ENCODE measurements around the gene CCDC28B.
"Not testable (repeated sequence)": the region's sequence is repeated elsewhere in the genome, so short reads cannot be mapped to it uniquely, and the experiment has no call there.

Gene CCDC28B

GRCh38 chr1:32200226-32201010, at the start of gene CCDC28B:
Gene CCDC28B, plus strand, starts transcription at chr1:32200595. Its CDS starts 1,341 bp downstream, at chr1:32201936.
- DNase-seq (ENCODE audit: low read depth): peak; percentile 29

- DNase-seq (ENCODE audit: low read depth): no peak
Observed at GRCh38 chr1:32150847-32151246, 49.5 kb upstream of the CCDC28B start.

- DNase-seq (ENCODE audit: low read depth): no peak
Observed at GRCh38 chr1:32151319-32151787, 49.0 kb upstream of the CCDC28B start.

- no peak for DNase-seq (ENCODE audit: low read depth)
Observed at GRCh38 chr1:32159189-32159588, 41.2 kb upstream of the CCDC28B start.

GRCh38 chr1:32163405-32163804, 37.0 kb upstream of the CCDC28B start:
- DNase-seq (ENCODE audit: low read depth): no peak

GRCh38 chr1:32165633-32166032, 34.8 kb upstream of the CCDC28B start:
- DNase-seq (ENCODE audit: low read depth): not testable (repeated sequence)

GRCh38 chr1:32170991-32171390, 29.4 kb upstream of the CCDC28B start:
- DNase-seq (ENCODE audit: low read depth): no peak

GRCh38 chr1:32172621-32173245, 27.7 kb upstream of the CCDC28B start:
- DNase-seq (ENCODE audit: low read depth): no peak

GRCh38 chr1:32178380-32179192, 21.8 kb upstream of the CCDC28B start:
- no peak for DNase-seq (ENCODE audit: low read depth)

GRCh38 chr1:32179193-32179442, 21.3 kb upstream of the CCDC28B start:
- DNase-seq (ENCODE audit: low read depth): no peak

GRCh38 chr1:32179443-32180185, 20.8 kb upstream of the CCDC28B start, which contains the start of gene TXLNA:
Gene TXLNA, plus strand, starts transcription at chr1:32179675. Its CDS starts 671 bp downstream, at chr1:32180346.
- DNase-seq (ENCODE audit: low read depth): peak; percentile 74

GRCh38 chr1:32180186-32181060, 20.0 kb upstream of the CCDC28B start:
- DNase-seq (ENCODE audit: low read depth): no peak

GRCh38 chr1:32181065-32181464, 19.3 kb upstream of the CCDC28B start:
- DNase-seq (ENCODE audit: low read depth): no peak

- DNase-seq (ENCODE audit: low read depth): no peak
Observed at GRCh38 chr1:32181563-32181962, 18.8 kb upstream of the CCDC28B start.

GRCh38 chr1:32182060-32182459, 18.3 kb upstream of the CCDC28B start:
- DNase-seq (ENCODE audit: low read depth): no peak

- DNase-seq (ENCODE audit: low read depth): no peak
Observed at GRCh38 chr1:32184650-32185049, 15.7 kb upstream of the CCDC28B start.

- no peak for DNase-seq (ENCODE audit: low read depth)
Observed at GRCh38 chr1:32186077-32186476, 14.3 kb upstream of the CCDC28B start.

GRCh38 chr1:32186491-32186890, 13.9 kb upstream of the CCDC28B start:
- no peak for DNase-seq (ENCODE audit: low read depth)

GRCh38 chr1:32187850-32188249, 12.5 kb upstream of the CCDC28B start:
- DNase-seq (ENCODE audit: low read depth): no peak

GRCh38 chr1:32192220-32192948, 8.0 kb upstream of the CCDC28B start:
- DNase-seq (ENCODE audit: low read depth): no peak
